Fibroblast of villous mesenchyme (primary cell): Measurements from ENCODE around the gene ITIH5. TPM values are rescaled to one million over a fixed set of nuclear protein-coding genes. Genes with fewer than 3 reads are reported as not detected.
"Not testable (repeated sequence)": the region's sequence is repeated elsewhere in the genome, so short reads cannot be mapped to it uniquely, and the experiment has no call there.

Experiments
- DNase-seq: peaks from one replicate; pipeline ENCODE4 v3.0.0-alpha.2; 2010; ENCODE audit warnings: low read depth
- H3K4me3 ChIP-seq: 2 replicates; pipeline ENCODE4 v1.5.1; 2011; ENCODE audit warnings: low read depth, mild to moderate bottlenecking, low read length
- total RNA-seq: library from RNA; depleted of rRNA; stranded (reverse); fragments of >200 nt; gene quantifications from 2 replicates; pipeline ENCODE4 v1.2.3, GENCODE V29; 2012
- TF ChIP-seq, protein P1 (sequence below): IDR thresholded peaks from 2 replicates; pipeline ENCODE4 v1.5.1; 2012; ENCODE audit warnings: low read depth, mild to moderate bottlenecking, low read length; ENCODE audit not compliant: insufficient read depth

ITIH5 gene
- total RNA-seq: under 0.01 and 0.43 TPM in 2 replicates

DNA sequence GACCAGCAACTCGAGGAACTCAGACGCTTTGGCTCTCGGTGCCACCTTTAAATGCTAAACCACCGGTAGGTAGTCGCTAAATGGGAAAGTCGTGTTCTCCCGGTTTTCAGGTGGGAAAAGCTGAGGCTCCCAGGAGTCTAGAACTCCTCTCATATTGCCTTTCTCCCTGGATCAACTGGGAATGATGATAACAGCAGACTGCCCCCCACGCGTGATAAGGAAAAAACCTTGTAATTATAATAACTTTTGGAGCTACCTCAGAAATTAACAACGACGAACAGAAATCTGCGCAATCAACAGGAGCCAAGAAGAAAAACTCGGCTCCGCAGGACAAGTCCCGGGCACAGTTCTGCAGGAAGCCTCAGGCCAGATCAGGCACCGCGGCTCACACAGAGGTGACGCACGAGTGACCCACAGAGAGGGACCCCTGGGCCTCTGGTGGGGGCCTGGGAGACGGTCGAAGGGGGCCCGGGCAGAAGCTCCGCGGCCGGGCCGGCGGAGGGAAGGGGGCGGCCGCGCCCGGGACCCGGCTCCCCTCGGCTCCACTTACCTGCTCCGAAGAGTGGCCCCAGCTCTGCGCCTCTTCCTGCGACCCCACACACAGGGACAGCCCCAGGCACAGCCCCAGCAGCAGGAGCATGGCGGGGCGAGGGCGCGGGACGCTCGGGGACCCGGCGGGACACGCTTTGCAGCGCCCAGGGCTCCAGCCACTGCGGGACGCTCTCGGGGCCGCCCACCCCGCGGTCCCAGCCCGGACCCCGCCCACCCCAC lies at the start of gene ITIH5:
TSS of gene ITIH5 (minus strand) at position 714 of the 771 bp plus-strand sequence. CDS start at position 640, 74 bp downstream.
- DNase-seq: no peak
- TF ChIP-seq, protein P1, sequence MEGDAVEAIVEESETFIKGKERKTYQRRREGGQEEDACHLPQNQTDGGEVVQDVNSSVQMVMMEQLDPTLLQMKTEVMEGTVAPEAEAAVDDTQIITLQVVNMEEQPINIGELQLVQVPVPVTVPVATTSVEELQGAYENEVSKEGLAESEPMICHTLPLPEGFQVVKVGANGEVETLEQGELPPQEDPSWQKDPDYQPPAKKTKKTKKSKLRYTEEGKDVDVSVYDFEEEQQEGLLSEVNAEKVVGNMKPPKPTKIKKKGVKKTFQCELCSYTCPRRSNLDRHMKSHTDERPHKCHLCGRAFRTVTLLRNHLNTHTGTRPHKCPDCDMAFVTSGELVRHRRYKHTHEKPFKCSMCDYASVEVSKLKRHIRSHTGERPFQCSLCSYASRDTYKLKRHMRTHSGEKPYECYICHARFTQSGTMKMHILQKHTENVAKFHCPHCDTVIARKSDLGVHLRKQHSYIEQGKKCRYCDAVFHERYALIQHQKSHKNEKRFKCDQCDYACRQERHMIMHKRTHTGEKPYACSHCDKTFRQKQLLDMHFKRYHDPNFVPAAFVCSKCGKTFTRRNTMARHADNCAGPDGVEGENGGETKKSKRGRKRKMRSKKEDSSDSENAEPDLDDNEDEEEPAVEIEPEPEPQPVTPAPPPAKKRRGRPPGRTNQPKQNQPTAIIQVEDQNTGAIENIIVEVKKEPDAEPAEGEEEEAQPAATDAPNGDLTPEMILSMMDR: no peak
- peak within 1 kb of the TSS; percentile 15 for H3K4me3 ChIP-seq

GRCh38 chr10:7715515-7715914 lies 48.7 kb upstream of the ITIH5 start:
- TF ChIP-seq, protein P1: no peak
- no peak overlapping the region for H3K4me3 ChIP-seq
- no peak for DNase-seq

- H3K4me3 ChIP-seq, DNase-seq: not testable (repeated sequence)
Observed at GRCh38 chr10:7711075-7711474, 44.3 kb upstream of the ITIH5 start.

GRCh38 chr10:7710446-7710845 lies 43.7 kb upstream of the ITIH5 start:
- no peak overlapping the region for H3K4me3 ChIP-seq
- TF ChIP-seq, protein P1: no peak
- DNase-seq: no peak

GRCh38 chr10:7708832-7709231 lies 42.1 kb upstream of the ITIH5 start:
- H3K4me3 ChIP-seq: no peak overlapping the region
- TF ChIP-seq, protein P1: no peak
- no peak for DNase-seq

DNA sequence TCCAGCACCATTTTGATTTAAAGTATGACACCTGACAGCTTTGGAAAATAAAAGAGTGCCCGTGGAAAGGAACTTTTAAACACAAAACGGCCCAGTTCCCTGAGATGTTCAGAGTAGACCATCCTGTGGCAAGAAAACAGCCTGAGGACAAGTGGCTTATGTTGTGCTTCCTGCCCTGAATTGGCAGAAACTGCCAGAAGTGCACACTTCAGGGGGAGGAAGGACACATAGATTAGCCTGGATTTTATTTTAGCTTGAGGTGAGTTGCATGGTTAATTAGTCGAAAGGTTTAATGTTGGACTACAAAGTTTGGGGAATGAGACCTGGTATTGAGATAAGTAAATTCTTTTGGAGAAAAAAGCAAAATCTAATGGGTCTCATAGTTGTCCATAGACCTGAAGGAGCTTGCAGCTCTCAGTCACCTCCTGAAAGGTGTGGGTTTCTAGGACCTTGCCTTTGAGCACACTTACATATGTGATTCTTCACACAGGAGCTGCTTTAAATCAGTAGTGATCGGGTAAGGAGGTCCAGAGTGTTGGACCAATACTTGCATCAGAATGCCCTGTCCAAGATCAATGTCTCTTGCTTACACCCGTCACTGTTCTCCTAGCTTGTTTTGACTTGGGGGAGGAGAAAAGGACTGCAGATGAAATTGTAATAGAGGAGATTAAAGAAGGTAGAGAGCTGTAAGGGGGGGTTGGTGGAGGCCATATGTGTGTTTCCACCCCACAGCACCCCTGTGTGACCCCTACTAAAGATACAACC lies 41.3 kb upstream of the ITIH5 start:
- no peak overlapping the region for H3K4me3 ChIP-seq
- TF ChIP-seq, protein P1: no peak

DNA sequence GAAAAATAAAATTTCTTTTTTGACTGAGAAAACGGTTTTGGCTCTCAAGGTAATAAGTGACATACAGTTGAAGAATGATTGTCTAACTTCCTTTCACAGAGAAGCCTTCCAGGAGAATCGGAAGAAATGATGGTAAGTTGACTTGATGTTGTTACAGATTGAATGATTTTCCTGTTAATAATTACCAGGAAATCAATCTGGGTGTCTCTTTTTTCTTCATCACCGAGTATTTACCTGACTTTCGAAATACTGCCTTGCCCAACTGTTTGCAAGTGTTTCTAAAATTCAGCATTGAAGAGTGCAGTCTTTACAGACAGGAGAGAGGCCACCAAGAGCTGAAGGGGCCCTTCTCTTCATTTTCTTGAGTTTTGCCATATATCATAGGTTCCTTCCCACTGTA lies 40.3 kb upstream of the ITIH5 start:
- DNase-seq: no peak
- no peak overlapping the region for H3K4me3 ChIP-seq
- TF ChIP-seq, protein P1: no peak

More for the DNA sequence above, 41.3 kb upstream of the ITIH5 start:
- no peak for DNase-seq
